Thyroid gland (tissue), 4 donors: ENCODE results near the gene CNBD2.

ENCODE experiments used
- POLR2A ChIP-seq, 2 donors: fragments of 450-650 bp; IDR thresholded peaks; one replicate each; pipeline ENCODE4 v1.6.1; 2017; ENCODE audit warnings: antibody characterized with exemption in 2 of 2, mild to moderate bottlenecking in 2 of 2, moderate library complexity in 1 of 2
- TF ChIP-seq, protein P1 (sequence below), 6 experiments: fragments of 200-600 bp in 3 of 6; fragments of 450-650 bp in 3 of 6; sonication (generic) in 3 of 6; IDR thresholded peaks; one replicate each; pipeline ENCODE4 v1.5.1; 2016 to 2019; ENCODE audit warnings: antibody characterized with exemption in 6 of 6, mild to moderate bottlenecking in 2 of 6, inconsistent platforms in 1 of 6, moderate library complexity in 1 of 6

DNA sequence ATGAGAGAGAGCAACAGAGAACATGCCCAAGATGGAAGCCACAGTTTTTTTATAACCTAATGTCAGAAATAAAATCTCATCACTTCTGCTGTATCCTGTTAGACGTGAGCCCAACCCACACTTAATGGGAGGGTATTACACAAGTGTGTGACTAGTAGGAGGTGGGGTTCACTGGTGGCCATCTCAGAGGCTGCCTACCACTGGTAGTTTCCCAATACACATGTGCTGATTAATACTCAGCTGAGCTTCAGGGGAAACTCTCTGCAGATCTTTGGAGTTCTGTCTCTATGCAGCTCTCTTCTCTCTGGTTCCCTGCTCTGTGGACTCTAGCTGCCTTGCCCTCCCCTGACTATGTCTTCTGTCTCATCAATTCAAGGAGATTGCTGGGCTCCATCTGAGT lies 35.7 kb downstream of the CNBD2 start:
- no peak for TF ChIP-seq POLR2A (IDR thresholded peaks at IDR 0.05)
- TF ChIP-seq, protein P1, sequence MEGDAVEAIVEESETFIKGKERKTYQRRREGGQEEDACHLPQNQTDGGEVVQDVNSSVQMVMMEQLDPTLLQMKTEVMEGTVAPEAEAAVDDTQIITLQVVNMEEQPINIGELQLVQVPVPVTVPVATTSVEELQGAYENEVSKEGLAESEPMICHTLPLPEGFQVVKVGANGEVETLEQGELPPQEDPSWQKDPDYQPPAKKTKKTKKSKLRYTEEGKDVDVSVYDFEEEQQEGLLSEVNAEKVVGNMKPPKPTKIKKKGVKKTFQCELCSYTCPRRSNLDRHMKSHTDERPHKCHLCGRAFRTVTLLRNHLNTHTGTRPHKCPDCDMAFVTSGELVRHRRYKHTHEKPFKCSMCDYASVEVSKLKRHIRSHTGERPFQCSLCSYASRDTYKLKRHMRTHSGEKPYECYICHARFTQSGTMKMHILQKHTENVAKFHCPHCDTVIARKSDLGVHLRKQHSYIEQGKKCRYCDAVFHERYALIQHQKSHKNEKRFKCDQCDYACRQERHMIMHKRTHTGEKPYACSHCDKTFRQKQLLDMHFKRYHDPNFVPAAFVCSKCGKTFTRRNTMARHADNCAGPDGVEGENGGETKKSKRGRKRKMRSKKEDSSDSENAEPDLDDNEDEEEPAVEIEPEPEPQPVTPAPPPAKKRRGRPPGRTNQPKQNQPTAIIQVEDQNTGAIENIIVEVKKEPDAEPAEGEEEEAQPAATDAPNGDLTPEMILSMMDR (IDR thresholded peaks at IDR 0.05) = no peak
